ENCODE data around the gene SP2. TPM values are rescaled to one million over a fixed set of nuclear protein-coding genes. Genes with fewer than 3 reads are reported as not detected.

SP2 gene
- total and polyA plus RNA-seq, 2 of the 13 experiments (the other 11 are each of a cell fraction or from before 2014, with no cell fraction given): 1.4 to 4.8 TPM

DNA sequence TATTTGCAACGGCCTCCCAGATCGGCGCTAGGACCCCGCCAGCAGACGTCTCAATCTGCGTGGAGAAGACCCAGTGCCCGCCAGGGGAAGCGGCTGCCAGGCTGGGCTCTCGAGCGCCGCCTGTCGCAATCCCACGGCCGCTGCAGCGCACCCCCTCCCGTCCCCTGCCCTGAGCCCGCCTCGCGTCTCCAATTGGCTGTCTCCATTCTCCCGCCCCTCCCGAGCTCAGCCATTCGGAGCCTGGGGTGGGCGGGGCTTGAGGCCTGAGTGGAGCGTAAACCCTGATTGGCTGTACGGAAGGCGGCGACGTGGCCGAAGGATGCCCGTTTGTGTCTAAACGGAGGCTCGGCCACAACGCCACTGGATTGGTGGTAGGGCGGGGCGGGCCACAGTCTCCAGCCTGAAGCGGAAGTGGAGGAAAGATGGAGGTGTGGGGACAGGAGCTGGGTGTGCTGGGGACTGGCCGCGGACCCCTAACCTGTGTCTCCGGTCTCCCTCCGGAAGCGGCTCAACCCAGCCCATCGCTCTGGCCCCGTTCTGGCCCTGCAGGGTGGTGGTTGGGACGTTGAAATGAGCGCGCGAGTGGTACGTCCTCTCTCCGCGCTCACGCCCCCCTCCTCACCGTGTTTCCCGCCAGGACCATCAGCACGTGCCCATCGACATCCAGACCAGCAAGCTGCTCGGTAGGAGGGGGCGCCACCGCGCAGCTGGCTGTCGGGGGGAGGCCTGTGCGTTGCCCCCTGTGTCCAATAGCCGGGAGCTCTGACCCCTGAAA is 74.9 kb downstream of the SP2 start, which contains the start of gene CDK5RAP3 (continued):
- TF ChIP-seq TERF1 (CRISPR knock-in tag; IDR thresholded peaks at IDR 0.05) (peak; percentile 94; the same call in 1 of the 2 replicates), ZNF280D (CRISPR knock-in tag; IDR thresholded peaks at IDR 0.05) (peak; percentile 95; the same call in 1 of the 2 replicates), MTF1 (CRISPR knock-in tag; IDR thresholded peaks at IDR 0.05) (no peak), ZNF180 (CRISPR knock-in tag; IDR thresholded peaks at IDR 0.05; ENCODE audit: borderline replicate concordance, low read depth) (peak; percentile 15; the same call in 1 of the 2 replicates), ZNF251 (CRISPR knock-in tag; IDR thresholded peaks at IDR 0.05) (peak; percentile 92; the same call in 1 of the 2 replicates), HES4 (CRISPR knock-in tag; IDR thresholded peaks at IDR 0.05; ENCODE audit: borderline replicate concordance) (peak; percentile 98), TP53 (CRISPR knock-in tag; conservative IDR thresholded peaks at IDR 0.05) (0 out of 2 replicates have a peak, but pooled peaks have one; percentile 25), PCBP1 (IDR thresholded peaks at IDR 0.05; ENCODE audit: borderline replicate concordance, low read depth, low read length) (peak; percentile 97), SIX4 (CRISPR knock-in tag; IDR thresholded peaks at IDR 0.05) (peak; percentile 23; the same call in 1 of the 2 replicates), NRL (CRISPR knock-in tag; IDR thresholded peaks at IDR 0.05; ENCODE audit: borderline replicate concordance) (peak; percentile 90), ZMAT5 (CRISPR knock-in tag; IDR thresholded peaks at IDR 0.05; ENCODE audit: borderline replicate concordance, low read depth) (no peak), ZNF382 (CRISPR knock-in tag; IDR thresholded peaks at IDR 0.05; ENCODE audit: borderline replicate concordance) (no peak), SRSF1 (optimal IDR thresholded peaks at IDR 0.05; ENCODE audit: low read depth, low read length) (peak; percentile 97), GRHL1 (CRISPR knock-in tag; conservative IDR thresholded peaks at IDR 0.05) (no peak), ZNF512 (CRISPR knock-in tag; IDR thresholded peaks at IDR 0.05) (no peak), ARID3A (IDR thresholded peaks at IDR 0.05; ENCODE audit: low read depth, low read length) (peak; percentile 55; the same call in 1 of the 2 replicates)

Measured in HepG2 (cell line).